Bronchus fibroblast of lung (primary cell): ENCODE data around the gene USP26. TPM values are rescaled to one million over a fixed set of nuclear protein-coding genes. Genes with fewer than 3 reads are reported as not detected.

Experiments
- total RNA-seq: library from RNA; depleted of rRNA; stranded (reverse); fragments of >200 nt; gene quantifications from 2 replicates; pipeline ENCODE4 v1.2.3, GENCODE V29; 2015

Gene USP26, protein sequence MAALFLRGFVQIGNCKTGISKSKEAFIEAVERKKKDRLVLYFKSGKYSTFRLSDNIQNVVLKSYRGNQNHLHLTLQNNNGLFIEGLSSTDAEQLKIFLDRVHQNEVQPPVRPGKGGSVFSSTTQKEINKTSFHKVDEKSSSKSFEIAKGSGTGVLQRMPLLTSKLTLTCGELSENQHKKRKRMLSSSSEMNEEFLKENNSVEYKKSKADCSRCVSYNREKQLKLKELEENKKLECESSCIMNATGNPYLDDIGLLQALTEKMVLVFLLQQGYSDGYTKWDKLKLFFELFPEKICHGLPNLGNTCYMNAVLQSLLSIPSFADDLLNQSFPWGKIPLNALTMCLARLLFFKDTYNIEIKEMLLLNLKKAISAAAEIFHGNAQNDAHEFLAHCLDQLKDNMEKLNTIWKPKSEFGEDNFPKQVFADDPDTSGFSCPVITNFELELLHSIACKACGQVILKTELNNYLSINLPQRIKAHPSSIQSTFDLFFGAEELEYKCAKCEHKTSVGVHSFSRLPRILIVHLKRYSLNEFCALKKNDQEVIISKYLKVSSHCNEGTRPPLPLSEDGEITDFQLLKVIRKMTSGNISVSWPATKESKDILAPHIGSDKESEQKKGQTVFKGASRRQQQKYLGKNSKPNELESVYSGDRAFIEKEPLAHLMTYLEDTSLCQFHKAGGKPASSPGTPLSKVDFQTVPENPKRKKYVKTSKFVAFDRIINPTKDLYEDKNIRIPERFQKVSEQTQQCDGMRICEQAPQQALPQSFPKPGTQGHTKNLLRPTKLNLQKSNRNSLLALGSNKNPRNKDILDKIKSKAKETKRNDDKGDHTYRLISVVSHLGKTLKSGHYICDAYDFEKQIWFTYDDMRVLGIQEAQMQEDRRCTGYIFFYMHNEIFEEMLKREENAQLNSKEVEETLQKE
- not detected in 2 replicates for total RNA-seq

DNA sequence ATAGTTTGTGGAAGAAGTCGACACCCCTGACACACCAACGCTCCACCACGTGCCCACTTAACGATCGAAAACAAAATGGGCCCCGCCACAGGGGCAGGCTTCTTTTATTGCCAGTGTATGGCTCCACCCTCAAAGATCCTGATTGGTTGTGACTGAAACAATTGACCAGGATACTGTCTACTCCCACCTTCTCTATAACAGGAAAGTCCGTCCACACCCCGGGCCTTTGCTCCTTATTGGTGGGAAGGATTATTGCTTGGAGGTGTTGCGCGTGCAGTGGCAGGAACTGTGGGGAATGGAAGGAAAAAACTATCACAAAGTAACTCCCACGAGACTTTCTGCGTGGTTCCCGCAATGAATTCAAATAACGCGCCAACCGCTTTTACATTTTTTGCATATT lies at the start of gene USP26:
USP26 (minus strand) TSS at position 79 of the 400 bp plus-strand sequence. CDS start 68,889 bp downstream, outside the sequence.

Other genes starting within 250 kb of the USP26 start
- 0.59 and 1.5 TPM in 2 replicates for gene HS6ST2, start 138.5 kb downstream of the USP26 start, total RNA-seq
- gene TFDP3, start 121.2 kb upstream of the USP26 start, total RNA-seq, result not detected in 2 replicates